GM18505 (cell line): Measurements from ENCODE around the gene TP53INP2.
A peak's percentile ranks its signal among the peaks of the same experiment; 100 is the strongest.
"Not testable (repeated sequence)": the region's sequence is repeated elsewhere in the genome, so short reads cannot be mapped to it uniquely, and the experiment has no call there.

Experiments
- ATAC-seq: cut with Tn5 transposase; IDR thresholded peaks from one replicate; pipeline ENCODE4 v1.9.1; 2021; ENCODE audit not compliant: unreplicated experiment
- POLR2A ChIP-seq: IDR thresholded peaks from 4 replicates; pipeline ENCODE4 v1.6.1; 2011; ENCODE audit warnings: borderline replicate concordance; ENCODE audit not compliant: insufficient read depth, insufficient read length; ENCODE audit errors: extremely low read depth

TP53INP2 gene

GRCh38 chr20:34709831-34710567 is 5.9 kb downstream of the TP53INP2 start:
- TF ChIP-seq POLR2A, result no peak
- peak; percentile 19 for ATAC-seq

GRCh38 chr20:34710568-34710839 is 6.4 kb downstream of the TP53INP2 start:
- ATAC-seq, result no peak
- TF ChIP-seq POLR2A, result no peak

- no peak for ATAC-seq
- no peak for TF ChIP-seq POLR2A
Observed at GRCh38 chr20:34710861-34711574, 6.9 kb downstream of the TP53INP2 start.

GRCh38 chr20:34711813-34712430 is 7.8 kb downstream of the TP53INP2 start:
- TF ChIP-seq POLR2A, result no peak
- no peak for ATAC-seq

GRCh38 chr20:34712525-34713192 is 8.5 kb downstream of the TP53INP2 start:
- TF ChIP-seq POLR2A, result no peak

GRCh38 chr20:34713194-34713943 is 9.2 kb downstream of the TP53INP2 start:
- ATAC-seq, result no peak
- TF ChIP-seq POLR2A, result peak; percentile 28

More at GRCh38 chr20:34712525-34713192, 8.5 kb downstream of the TP53INP2 start:
- no peak for ATAC-seq

- not testable (repeated sequence) for ATAC-seq
Observed at GRCh38 chr20:34713944-34714515, 9.9 kb downstream of the TP53INP2 start.

- no peak for TF ChIP-seq POLR2A
- ATAC-seq, result no peak
Observed at GRCh38 chr20:34715384-34715783, 11.2 kb downstream of the TP53INP2 start.

- ATAC-seq, result no peak
- TF ChIP-seq POLR2A, result no peak
Observed at GRCh38 chr20:34716921-34717229, 12.7 kb downstream of the TP53INP2 start.

- no peak for TF ChIP-seq POLR2A
- ATAC-seq, result no peak
Observed at GRCh38 chr20:34717230-34718095, 13.3 kb downstream of the TP53INP2 start.

GRCh38 chr20:34719242-34720017 is 15.3 kb downstream of the TP53INP2 start:
- ATAC-seq, result peak; percentile 83

- ATAC-seq, result no peak
- TF ChIP-seq POLR2A, result no peak
Observed at GRCh38 chr20:34720266-34720665, 16.1 kb downstream of the TP53INP2 start.

- ATAC-seq, result not testable (repeated sequence)
Observed at GRCh38 chr20:34722560-34722959, 18.4 kb downstream of the TP53INP2 start.
